ENCODE data around the gene OVCH1.

Gene OVCH1

DNA sequence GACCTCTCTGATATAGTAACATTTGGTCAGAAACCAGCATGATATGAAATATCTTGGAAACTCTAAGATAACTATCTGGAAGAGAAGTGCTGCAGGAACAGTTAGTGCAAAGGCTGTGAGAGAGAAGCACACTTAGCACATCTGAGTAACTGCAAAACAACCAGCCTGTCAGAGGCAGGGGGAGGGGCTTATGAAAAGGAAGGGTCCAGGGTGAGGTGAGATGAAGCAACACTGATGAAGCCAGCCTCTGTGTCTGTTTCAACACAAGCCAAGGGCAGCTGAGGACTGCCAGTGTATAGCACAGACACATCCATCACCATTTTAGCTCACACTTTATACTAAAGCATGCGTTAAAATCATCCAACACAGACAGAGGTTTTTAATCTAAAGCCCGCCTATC lies 37.4 kb upstream of the OVCH1 start:
- TF ChIP-seq GLIS3 (CRISPR knock-in tag; IDR thresholded peaks at IDR 0.05) (no peak), ZNF8 (CRISPR knock-in tag; IDR thresholded peaks at IDR 0.05) (no peak), OSR1 (CRISPR knock-in tag; IDR thresholded peaks at IDR 0.05) (no peak), ZNF70 (CRISPR knock-in tag; IDR thresholded peaks at IDR 0.05) (no peak), ESRRG (CRISPR knock-in tag; IDR thresholded peaks at IDR 0.05) (no peak), TCF4 (CRISPR knock-in tag; IDR thresholded peaks at IDR 0.05; ENCODE audit: borderline replicate concordance) (no peak), CSDC2 (CRISPR knock-in tag; IDR thresholded peaks at IDR 0.05) (no peak), ZNF565 (CRISPR knock-in tag; conservative IDR thresholded peaks at IDR 0.05; ENCODE audit: low read depth) (no peak), CREB5 (CRISPR knock-in tag; IDR thresholded peaks at IDR 0.05; ENCODE audit: low read depth) (no peak), PPARA (CRISPR knock-in tag; IDR thresholded peaks at IDR 0.05; ENCODE audit: borderline replicate concordance) (no peak), ZC3H10 (CRISPR knock-in tag; IDR thresholded peaks at IDR 0.05) (no peak), POU6F1 (CRISPR knock-in tag; IDR thresholded peaks at IDR 0.05; ENCODE audit: borderline replicate concordance, low read depth) (no peak), ZFP30 (CRISPR knock-in tag; IDR thresholded peaks at IDR 0.05) (no peak), TSHZ2 (CRISPR knock-in tag; IDR thresholded peaks at IDR 0.05) (no peak), TOX (CRISPR knock-in tag; IDR thresholded peaks at IDR 0.05; ENCODE audit: borderline replicate concordance) (no peak), ISL1 (CRISPR knock-in tag; IDR thresholded peaks at IDR 0.05) (no peak), ARNTL (CRISPR knock-in tag; IDR thresholded peaks at IDR 0.05; ENCODE audit: borderline replicate concordance, low read depth) (no peak)
- TF ChIP-seq, protein P1, sequence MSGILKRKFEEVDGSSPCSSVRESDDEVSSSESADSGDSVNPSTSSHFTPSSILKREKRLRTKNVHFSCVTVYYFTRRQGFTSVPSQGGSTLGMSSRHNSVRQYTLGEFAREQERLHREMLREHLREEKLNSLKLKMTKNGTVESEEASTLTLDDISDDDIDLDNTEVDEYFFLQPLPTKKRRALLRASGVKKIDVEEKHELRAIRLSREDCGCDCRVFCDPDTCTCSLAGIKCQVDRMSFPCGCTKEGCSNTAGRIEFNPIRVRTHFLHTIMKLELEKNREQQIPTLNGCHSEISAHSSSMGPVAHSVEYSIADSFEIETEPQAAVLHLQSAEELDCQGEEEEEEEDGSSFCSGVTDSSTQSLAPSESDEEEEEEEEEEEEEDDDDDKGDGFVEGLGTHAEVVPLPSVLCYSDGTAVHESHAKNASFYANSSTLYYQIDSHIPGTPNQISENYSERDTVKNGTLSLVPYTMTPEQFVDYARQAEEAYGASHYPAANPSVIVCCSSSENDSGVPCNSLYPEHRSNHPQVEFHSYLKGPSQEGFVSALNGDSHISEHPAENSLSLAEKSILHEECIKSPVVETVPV (CRISPR knock-in tag; IDR thresholded peaks at IDR 0.05), result no peak
- ATAC-seq, result no peak

GRCh38 chr12:29533815-29534489 lies 36.5 kb upstream of the OVCH1 start:
- no peak for ATAC-seq
- TF ChIP-seq BACH2 (CRISPR knock-in tag; IDR thresholded peaks at IDR 0.05; ENCODE audit: borderline replicate concordance) (no peak), ZNF70 (CRISPR knock-in tag; IDR thresholded peaks at IDR 0.05) (no peak), ISL1 (CRISPR knock-in tag; IDR thresholded peaks at IDR 0.05) (no peak), GLIS3 (CRISPR knock-in tag; IDR thresholded peaks at IDR 0.05) (no peak), OSR1 (CRISPR knock-in tag; IDR thresholded peaks at IDR 0.05) (no peak), SNAI2 (CRISPR knock-in tag; IDR thresholded peaks at IDR 0.05) (no peak), TOX (CRISPR knock-in tag; IDR thresholded peaks at IDR 0.05; ENCODE audit: borderline replicate concordance) (no peak), TSHZ2 (CRISPR knock-in tag; IDR thresholded peaks at IDR 0.05) (no peak), CSDC2 (CRISPR knock-in tag; IDR thresholded peaks at IDR 0.05) (no peak), CREB5 (CRISPR knock-in tag; IDR thresholded peaks at IDR 0.05; ENCODE audit: low read depth) (no peak), ZNF565 (CRISPR knock-in tag; conservative IDR thresholded peaks at IDR 0.05; ENCODE audit: low read depth) (no peak), POU6F1 (CRISPR knock-in tag; IDR thresholded peaks at IDR 0.05; ENCODE audit: borderline replicate concordance, low read depth) (no peak), PPARA (CRISPR knock-in tag; IDR thresholded peaks at IDR 0.05; ENCODE audit: borderline replicate concordance) (no peak), RARB (CRISPR knock-in tag; IDR thresholded peaks at IDR 0.05) (no peak), TCF4 (CRISPR knock-in tag; IDR thresholded peaks at IDR 0.05; ENCODE audit: borderline replicate concordance) (no peak), ZFP30 (CRISPR knock-in tag; IDR thresholded peaks at IDR 0.05) (no peak), ARNTL (CRISPR knock-in tag; IDR thresholded peaks at IDR 0.05; ENCODE audit: borderline replicate concordance, low read depth) (no peak), ESRRG (CRISPR knock-in tag; IDR thresholded peaks at IDR 0.05) (no peak), ZNF8 (CRISPR knock-in tag; IDR thresholded peaks at IDR 0.05) (no peak)
- TF ChIP-seq, protein P1 (CRISPR knock-in tag; IDR thresholded peaks at IDR 0.05), result no peak
